Endodermal cell (in vitro differentiated cells): Measurements from ENCODE around the gene CLIC1. TPM values are rescaled to one million over a fixed set of nuclear protein-coding genes. Genes with fewer than 3 reads are reported as not detected.

Experiments used
- DNase-seq: peaks from one replicate; pipeline ENCODE4 v3.0.0-alpha.2; 2017
- H3K27ac ChIP-seq: 2 replicates; pipeline ENCODE4 v1.5.1; 2013; ENCODE audit warnings: mild to moderate bottlenecking, low read depth, low read length, moderate library complexity
- H3K27me3 ChIP-seq: 2 replicates; pipeline ENCODE4 v1.6.1; 2013; ENCODE audit warnings: mild to moderate bottlenecking, low read length, moderate library complexity; ENCODE audit not compliant: insufficient read depth, control insufficient read depth, poor library complexity, severe bottlenecking
- H3K36me3 ChIP-seq: 2 replicates; pipeline ENCODE4 v1.7.0; 2013; ENCODE audit warnings: mild to moderate bottlenecking, low read length, moderate library complexity; ENCODE audit not compliant: control insufficient read depth, insufficient read depth
- H3K4me1 ChIP-seq: one replicate; pipeline ENCODE4 v1.7.0; 2013; ENCODE audit warnings: low read length; ENCODE audit not compliant: control insufficient read depth, insufficient read depth
- H3K4me3 ChIP-seq: 2 replicates; pipeline ENCODE4 v1.5.1; 2013; ENCODE audit warnings: mild to moderate bottlenecking, low read length, moderate library complexity
- H3K9ac ChIP-seq: 2 replicates; pipeline ENCODE4 v1.6.1; 2013; ENCODE audit warnings: mild to moderate bottlenecking, low read length, moderate library complexity; ENCODE audit not compliant: poor library complexity, severe bottlenecking; ENCODE audit errors: extremely low read depth
- H3K9me3 ChIP-seq: 2 replicates; pipeline ENCODE4 v1.6.1; 2013; ENCODE audit warnings: mild to moderate bottlenecking, low read length, moderate library complexity; ENCODE audit not compliant: control insufficient read depth
- H3K27ac Mint-ChIP-seq: 2 replicates; pipeline ENCODE4 v1.8.0; 2020; ENCODE audit warnings: mixed read lengths
- H3K27me3 Mint-ChIP-seq: 2 replicates; pipeline ENCODE4 v1.8.0; 2021; ENCODE audit warnings: mild to moderate bottlenecking, mixed read lengths; ENCODE audit not compliant: insufficient read depth
- H3K36me3 Mint-ChIP-seq: 2 replicates; pipeline ENCODE4 v1.8.0; 2020; ENCODE audit warnings: low read depth, mixed read lengths
- H3K4me1 Mint-ChIP-seq: 2 replicates; pipeline ENCODE4 v1.8.0; 2020; ENCODE audit warnings: mixed read lengths
- H3K4me3 Mint-ChIP-seq: 2 replicates; pipeline ENCODE4 v1.8.0; 2020; ENCODE audit warnings: mild to moderate bottlenecking, moderate library complexity, mixed read lengths
- H3K9me3 Mint-ChIP-seq: 2 replicates; pipeline ENCODE4 v1.8.0; 2020; ENCODE audit warnings: mild to moderate bottlenecking, mixed read lengths
- WGBS, 2 experiments: methylation state at CpG; one replicate each; pipeline versions ENCODE4 v1.1.5 to v1.1.7; 2013; ENCODE audit warnings: missing lambda C conversion rate in 2 of 2, mixed read lengths in 1 of 2; ENCODE audit not compliant: insufficient coverage in 1 of 2, insufficient read length in 1 of 2; 5-methylcytosine and 5-hydroxymethylcytosine counted together
- total RNA-seq, 2 donors: library from RNA; stranded (reverse); fragmentation: NEBNext Ultra II Directional in 1 of 2; extraction: Animal tissue kit (Norgen Biotek cat#: 25700) in 1 of 2; gene quantifications; 2 replicates in 1 of 2; 3 replicates in 1 of 2; pipeline ENCODE4 v1.2.1, GENCODE V29; 2021
- TF ChIP-seq, protein P1 (sequence below): fragments of 200-600 bp; sonication (generic); conservative IDR thresholded peaks from 2 replicates; pipeline ENCODE4 v1.5.0; 2021; ENCODE audit warnings: antibody characterized with exemption, mild to moderate bottlenecking

Gene CLIC1
- total RNA-seq, 2 donors from 2014 or later: 289 to 380 TPM

DNA sequence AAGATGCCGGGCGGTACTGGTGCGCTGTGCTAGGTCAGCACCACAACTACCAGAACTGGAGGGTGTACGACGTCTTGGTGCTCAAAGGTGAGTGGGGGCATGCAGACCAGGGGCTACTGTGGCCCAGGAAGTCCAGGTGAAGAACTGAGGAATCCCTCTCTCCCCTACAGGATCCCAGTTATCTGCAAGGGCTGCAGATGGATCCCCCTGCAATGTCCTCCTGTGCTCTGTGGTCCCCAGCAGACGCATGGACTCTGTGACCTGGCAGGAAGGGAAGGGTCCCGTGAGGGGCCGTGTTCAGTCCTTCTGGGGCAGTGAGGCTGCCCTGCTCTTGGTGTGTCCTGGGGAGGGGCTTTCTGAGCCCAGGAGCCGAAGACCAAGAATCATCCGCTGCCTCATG lies 28.6 kb downstream of the CLIC1 start:
- Histone ChIP-seq H3K4me3 (no peak overlapping the region), H3K9ac (no peak overlapping the region), H3K27me3 (no peaks in the 10 kb centered on the region), H3K27ac (no peak overlapping the region), H3K9me3 (no peaks in the 10 kb centered on the region), H3K4me1 (no peaks in the 10 kb centered on the region), H3K36me3 (no peaks in the 10 kb centered on the region)
- Mint-ChIP-seq H3K27me3 (peaks cover 2% of the 10 kb centered on the region), H3K36me3 (no peaks in the 10 kb centered on the region), H3K4me3 (no peak overlapping the region), H3K4me1 (peaks cover 10% of the 10 kb centered on the region), H3K9me3 (no peaks in the 10 kb centered on the region), H3K27ac (no peak overlapping the region)
- no peak for DNase-seq
- TF ChIP-seq, protein P1, sequence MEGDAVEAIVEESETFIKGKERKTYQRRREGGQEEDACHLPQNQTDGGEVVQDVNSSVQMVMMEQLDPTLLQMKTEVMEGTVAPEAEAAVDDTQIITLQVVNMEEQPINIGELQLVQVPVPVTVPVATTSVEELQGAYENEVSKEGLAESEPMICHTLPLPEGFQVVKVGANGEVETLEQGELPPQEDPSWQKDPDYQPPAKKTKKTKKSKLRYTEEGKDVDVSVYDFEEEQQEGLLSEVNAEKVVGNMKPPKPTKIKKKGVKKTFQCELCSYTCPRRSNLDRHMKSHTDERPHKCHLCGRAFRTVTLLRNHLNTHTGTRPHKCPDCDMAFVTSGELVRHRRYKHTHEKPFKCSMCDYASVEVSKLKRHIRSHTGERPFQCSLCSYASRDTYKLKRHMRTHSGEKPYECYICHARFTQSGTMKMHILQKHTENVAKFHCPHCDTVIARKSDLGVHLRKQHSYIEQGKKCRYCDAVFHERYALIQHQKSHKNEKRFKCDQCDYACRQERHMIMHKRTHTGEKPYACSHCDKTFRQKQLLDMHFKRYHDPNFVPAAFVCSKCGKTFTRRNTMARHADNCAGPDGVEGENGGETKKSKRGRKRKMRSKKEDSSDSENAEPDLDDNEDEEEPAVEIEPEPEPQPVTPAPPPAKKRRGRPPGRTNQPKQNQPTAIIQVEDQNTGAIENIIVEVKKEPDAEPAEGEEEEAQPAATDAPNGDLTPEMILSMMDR: no peak
- WGBS, 2 experiments: 93 to 97% methylated on average over 10 of the region's 10 CpGs

DNA sequence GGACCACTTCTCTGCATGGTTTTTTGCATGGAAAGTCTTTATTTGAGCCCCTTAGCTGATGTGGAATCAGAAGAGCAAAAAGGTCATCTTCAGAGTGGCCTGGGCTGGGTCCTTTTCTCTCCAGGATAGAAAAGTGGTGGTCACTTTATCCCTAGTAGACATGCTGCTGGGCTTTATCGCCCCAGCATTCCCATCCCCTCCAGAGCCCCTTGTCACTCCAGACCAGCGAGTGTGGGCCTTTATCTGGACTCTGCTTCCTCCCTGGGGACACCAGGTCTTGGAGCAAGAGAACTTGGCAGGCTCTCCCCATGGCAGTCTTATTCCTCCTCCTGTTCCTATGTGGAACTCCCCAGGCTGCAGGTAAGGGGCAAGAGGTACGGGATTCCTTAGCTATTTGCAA lies 29.7 kb downstream of the CLIC1 start, which contains the start of gene LY6G6F:
TSS of gene LY6G6F (plus strand) at position 268 of the 400 bp plus-strand sequence. CDS start at position 309, 41 bp downstream.
- 75 to 85% methylated on average over 2 to 3 of the region's 3 CpGs for WGBS, 2 experiments
- H3K27ac Mint-ChIP-seq: no peak within 1 kb of the TSS

DNA sequence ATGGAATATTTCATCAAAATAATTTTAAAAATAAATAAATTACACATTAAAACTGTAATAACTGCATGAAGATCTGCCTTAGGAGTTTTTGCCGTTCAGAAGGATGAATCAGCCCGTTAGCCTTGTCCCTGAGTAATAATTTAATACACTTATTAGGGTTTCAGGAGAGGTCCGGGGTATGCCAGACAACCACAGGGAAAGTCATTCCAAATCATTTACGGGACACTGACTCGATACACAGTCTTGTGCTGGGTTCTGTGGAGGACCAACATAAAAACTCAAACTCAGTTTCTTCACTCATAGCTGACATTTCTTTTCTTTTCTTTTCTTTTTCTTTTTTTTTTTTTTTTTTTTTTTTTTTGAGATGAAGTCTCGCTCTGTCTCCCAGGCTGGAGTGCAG lies 30.4 kb downstream of the CLIC1 start:
- no peak for DNase-seq
- WGBS, 2 experiments: 86% methylated on average over 3 to 6 of the region's 6 CpGs
- Histone ChIP-seq H3K27ac (no peak overlapping the region), H3K4me1 (peaks cover 7% of the 10 kb centered on the region), H3K4me3 (no peak overlapping the region), H3K9ac (no peak overlapping the region), H3K36me3 (peaks cover 4% of the 10 kb centered on the region), H3K9me3 (no peaks in the 10 kb centered on the region), H3K27me3 (no peaks in the 10 kb centered on the region)
- TF ChIP-seq, protein P1: no peak
- H3K9me3 Mint-ChIP-seq: no peaks in the 10 kb centered on the region
- H3K4me1 Mint-ChIP-seq: peaks cover 22% of the 10 kb centered on the region
- H3K27me3 Mint-ChIP-seq: peaks cover 2% of the 10 kb centered on the region
- H3K4me3 Mint-ChIP-seq: no peak overlapping the region
- peaks cover 5% of the 10 kb centered on the region for H3K36me3 Mint-ChIP-seq
- H3K27ac Mint-ChIP-seq: no peak overlapping the region

More for the DNA sequence above, 29.7 kb downstream of the CLIC1 start, which contains the start of gene LY6G6F:
- H3K27me3 ChIP-seq: no peaks in the 10 kb centered on the region
- no peak for DNase-seq
- H3K9me3 ChIP-seq: no peaks in the 10 kb centered on the region
- H3K27ac ChIP-seq: no peak within 1 kb of the TSS
- H3K27me3 Mint-ChIP-seq: peaks cover 2% of the 10 kb centered on the region
- H3K9me3 Mint-ChIP-seq: no peaks in the 10 kb centered on the region
- H3K36me3 Mint-ChIP-seq: no peaks in the 10 kb centered on the region
- H3K36me3 ChIP-seq: no peaks in the 10 kb centered on the region
- TF ChIP-seq, protein P1: no peak
- no peak within 1 kb of the TSS for H3K4me3 ChIP-seq
- H3K4me1 ChIP-seq: peaks cover 6% of the 10 kb centered on the region
- peaks cover 15% of the 10 kb centered on the region for H3K4me1 Mint-ChIP-seq
- H3K4me3 Mint-ChIP-seq: no peak within 1 kb of the TSS
- no peak within 1 kb of the TSS for H3K9ac ChIP-seq
